ENCODE results near the gene S100A12.
"Not testable (repeated sequence)": the region's sequence is repeated elsewhere in the genome, so short reads cannot be mapped to it uniquely, and the experiment has no call there.

S100A12 gene

DNA sequence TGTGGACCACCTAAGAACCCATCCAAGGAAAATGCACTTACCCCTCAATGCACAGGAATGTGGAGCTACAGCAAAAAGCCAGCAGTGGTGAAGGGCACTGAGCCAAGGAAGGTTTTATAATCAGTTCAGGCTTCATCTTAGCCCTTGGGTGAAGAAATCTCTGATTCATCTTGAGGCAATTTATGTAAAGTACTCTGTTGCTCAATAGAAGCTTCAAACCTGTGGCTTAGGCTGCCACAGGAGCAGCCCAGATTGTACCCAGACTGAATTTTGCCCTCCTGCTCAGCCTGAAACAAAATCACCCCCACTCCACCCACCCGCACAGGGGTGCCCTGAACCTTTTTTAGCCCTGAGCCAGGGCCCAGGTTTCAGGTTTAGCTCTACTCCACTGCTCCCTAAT, at the start of gene S100A12:
TSS of gene S100A12 (minus strand) at position 111 of the 400 bp plus-strand sequence. CDS start 1,029 bp downstream, outside the sequence.
- DNase-seq = no peak

DNA sequence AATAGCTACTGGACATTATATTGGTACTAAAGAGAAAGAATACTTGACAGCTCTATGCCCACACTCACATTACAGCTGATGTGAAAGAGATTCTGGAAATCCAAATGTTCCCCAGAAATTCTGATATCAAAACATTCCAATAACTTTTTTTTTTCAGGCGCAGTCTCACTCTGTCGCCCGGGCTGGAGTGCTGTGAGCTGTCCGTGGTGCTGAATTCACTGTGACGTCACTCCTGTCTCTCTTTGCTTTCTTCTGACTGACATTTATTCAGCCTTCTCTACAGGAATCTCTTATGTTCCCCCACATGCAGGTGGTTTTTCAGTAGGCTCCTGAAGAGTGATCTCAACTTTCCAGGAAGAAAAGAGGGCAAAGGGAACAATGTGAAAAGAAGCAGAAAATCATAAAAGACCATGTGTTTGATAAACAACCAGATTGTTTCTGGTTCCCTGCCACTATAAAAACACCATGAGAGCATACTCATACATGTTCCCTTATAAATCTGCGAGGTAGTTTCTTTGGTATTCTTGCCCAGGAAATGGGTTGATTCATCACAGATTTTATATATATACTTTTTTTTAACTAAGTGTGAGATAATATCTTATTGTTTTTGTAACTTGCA, 47.1 kb upstream of the S100A12 start:
- peak; percentile 69 for DNase-seq

DNA sequence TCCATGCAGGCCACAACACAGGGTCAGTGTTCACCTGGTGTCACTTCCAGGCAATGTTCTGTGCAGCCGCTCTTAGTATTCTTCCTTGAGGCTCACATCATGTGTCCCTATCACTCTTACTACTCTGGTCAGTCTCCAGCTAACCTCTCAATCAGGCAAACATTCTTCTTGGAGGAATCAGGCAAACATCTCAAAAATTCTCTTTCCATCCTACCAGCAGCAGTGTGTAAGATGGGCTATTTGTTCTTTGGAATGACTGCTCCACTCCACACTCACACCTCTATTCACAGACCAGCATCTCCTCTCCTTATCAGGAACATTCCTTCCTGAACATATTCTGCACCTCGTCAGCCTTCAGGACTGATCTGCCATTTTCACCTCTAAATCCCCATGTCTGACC, 44.9 kb upstream of the S100A12 start:
- DNase-seq = no peak

DNA sequence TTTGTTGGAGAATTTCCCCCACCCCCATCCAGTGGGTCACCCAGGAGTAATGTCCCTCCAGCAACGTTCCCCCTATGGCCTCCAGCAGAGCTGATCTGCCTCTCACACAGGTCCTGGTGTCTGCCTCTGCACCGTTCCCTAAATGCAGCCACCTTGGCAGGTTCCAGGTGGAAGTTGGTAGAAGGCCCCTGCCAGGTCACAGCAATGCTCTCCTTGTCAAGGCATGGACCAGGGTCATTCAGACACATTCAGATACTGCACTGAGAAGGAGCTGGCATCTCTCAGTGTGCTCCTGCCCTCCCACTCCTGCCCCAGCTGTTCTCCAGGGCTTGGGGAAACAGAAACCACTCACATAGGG, 44.0 kb upstream of the S100A12 start:
- not testable (repeated sequence) for DNase-seq

DNA sequence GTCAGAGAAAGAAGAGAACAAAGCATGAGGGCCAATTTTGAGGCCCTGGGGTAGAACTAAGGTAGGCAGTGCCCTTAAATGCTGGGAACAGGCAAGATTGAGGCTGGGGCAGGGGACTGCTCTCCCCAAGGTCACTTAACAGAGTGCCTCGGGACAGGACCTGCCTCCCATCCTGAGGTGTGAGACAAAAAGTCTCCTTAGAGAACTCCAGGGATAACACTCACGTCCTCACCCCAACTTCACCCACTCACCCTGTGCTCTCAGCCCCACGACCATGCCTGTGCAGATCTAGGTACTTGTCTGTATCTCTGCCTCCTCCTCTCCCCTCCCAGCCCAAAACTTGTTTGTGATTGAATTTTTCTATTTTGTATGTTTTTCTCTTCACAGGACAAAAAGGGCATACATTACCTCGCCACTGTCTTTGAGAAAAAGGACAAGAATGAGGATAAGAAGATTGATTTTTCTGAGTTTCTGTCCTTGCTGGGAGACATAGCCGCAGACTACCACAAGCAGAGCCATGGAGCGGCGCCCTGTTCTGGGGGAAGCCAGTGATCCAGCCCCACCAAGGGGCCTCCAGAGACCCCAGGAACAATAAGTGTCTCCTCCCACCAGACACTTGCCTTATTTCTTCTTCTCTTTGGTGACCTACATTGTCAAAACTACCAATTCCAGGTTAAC, 43.5 kb upstream of the S100A12 start:
- not testable (repeated sequence) for DNase-seq

DNA sequence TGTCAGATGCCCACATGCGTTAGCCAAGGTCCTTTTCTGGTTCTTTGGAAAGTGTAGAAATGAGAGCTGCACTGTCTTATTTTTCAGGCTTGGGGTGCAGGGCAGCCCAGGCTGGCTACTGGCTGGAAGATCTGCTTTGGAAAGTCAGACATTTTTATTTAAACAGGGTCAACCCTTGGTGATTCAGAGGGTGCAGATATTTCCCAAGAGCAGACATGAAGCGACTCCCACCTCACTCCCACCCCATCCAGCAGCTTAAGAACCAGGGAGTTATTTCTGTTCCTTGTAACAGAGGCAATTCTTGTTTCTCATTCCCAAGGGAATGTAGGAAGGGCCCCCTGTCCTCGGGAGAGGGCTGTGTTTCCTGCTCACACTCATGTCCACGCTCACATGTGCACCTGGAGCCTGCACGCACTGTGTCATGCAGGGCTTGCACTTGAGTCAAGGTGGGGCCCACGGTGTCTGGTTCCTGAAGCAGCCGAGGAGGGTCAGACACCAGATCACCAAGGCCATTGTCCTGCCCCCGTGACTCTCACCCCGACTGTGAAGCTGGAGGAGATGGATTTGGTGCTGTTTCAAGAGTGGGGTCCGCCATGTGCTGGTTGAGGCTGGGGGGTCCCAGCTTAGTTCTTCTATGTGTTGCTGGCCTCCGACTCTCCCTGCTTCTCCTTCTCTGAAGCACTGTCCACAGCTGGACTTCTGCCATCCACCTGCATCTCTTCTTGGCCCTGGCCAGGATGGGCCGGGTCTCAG, 41.9 kb upstream of the S100A12 start:
- DNase-seq = no peak

DNA sequence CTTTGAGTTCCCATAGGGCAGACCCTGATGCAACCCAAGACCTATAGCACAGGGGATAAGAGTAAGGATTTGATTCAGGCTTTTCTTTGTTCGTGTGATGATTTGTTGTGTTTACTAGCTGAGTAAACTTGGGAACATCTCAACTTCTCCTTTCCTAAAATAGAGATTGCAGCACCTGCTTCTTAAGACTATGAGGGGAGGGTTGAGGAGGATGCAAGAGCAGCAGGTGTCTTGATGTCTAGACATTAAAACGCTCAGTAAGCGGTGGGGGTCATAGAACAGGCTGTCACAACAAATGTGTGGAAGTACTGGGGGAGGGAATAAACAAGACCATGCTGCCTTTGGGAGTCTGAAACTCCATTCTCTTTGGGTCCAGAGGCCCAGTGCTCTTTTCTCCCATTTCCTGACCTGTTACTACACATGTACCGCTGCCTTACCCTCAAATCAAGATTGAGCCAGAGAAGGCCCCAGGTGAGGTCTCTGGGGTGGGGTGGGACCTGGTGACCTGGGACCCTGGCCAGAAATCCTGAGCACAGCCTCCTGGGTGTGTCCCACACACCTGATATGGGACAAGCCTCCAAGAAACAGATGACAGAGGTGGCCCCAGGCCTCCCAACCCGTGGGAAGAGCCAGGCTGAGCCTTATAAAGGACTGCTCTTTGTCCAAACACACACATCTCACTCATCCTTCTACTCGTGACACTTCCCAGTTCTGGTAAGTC, 40.6 kb upstream of the S100A12 start, which contains the start of gene S100A7A:
TSS of gene S100A7A (plus strand) at position 671 of the 721 bp plus-strand sequence. CDS start 1,563 bp downstream, outside the sequence.
- no peak for DNase-seq

DNA sequence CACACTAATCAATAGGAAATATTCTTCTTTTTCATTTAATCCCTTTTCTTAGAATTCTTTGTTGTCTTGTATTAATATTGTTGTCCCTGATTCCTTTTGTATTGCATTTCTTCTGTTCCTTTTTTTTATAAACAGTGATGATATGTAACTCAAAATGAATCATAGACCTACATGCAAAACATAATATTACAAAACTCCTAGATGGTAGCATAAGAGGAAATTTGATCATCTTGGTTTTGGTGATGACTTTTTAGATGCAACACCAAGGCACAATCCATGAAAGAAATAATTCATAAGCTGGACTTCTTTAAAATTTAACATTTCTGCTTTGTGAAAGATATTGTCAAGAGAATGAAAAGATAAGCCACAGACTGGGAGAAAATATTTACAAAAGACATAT, 38.5 kb upstream of the S100A12 start:
- not testable (repeated sequence) for DNase-seq

DNA sequence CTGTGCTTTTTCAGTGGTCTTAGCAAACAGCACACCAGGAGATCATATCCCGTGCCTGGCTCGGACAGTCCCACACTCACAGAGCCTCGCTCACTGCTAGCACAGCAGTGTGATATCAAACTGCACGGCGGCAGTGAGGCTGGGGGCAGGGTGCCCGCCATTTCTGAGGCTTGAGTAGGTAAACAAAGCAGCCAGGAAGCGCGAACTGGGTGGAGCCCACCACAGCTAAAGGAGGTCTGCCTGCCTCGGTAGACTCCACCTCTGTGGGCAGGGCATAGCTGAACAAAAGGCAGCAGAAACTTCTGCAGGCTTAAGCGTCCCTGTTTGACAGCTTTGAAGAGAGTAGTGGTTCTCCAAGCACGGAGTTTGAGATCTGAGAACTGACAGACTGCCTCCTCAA, 31.9 kb upstream of the S100A12 start:
- DNase-seq = not testable (repeated sequence)

DNA sequence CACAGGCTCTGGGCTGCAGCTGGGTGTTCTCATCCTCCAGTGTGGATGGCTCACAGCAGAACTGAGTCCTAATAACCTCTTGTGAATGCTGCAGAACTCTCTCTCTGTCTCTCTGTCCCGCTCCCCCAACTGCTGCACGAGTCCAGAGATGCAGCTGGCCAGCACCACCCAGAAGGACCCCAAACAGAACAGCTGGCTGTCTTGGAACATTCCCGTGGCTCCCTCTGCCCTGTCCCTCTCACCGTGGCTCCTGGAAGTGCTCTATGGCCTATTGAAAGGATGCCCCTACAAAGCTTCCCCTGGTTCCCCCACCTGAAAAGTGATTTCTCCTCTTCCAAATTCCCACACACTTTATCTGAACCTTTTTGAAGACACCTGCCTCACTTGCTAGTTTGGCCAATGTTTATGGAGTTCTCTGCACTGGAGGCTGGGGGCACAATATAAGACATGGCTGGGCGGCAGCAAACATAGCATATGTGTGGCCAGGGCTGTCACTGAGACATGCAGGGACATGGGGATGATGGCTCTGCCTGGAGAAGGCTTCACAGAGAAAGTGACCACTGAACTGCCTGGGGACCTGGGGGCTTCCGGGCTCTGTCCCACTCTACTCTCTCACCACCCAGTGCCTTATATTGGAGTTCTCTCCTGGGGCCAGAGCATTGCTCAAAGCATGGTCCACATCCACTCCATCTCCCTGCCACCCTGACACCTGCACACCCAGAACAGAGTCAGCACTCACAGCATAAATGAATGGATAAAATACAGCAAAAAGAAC, 30.6 kb upstream of the S100A12 start:
- DNase-seq = not testable (repeated sequence)

DNA sequence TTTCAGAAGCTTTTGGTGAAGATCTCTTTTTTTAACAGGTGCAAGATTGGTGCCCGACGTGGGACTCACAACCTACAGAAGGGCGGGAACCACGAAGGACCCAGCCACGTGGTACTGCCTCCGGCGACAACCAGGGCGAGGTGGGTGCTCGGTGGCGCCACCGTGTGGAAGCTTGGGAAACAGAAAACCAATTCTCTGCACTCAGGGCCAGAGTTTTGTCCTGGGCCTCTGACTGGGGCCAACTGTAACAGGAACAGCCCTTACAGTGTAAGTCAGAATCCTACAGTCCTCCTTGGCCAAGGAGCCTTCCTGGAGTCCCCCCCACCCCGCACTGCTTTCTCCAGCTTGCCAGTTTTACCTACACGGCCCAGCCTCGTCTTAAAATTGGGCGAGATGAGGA, 29.3 kb upstream of the S100A12 start:
- peak; percentile 56 for DNase-seq

DNA sequence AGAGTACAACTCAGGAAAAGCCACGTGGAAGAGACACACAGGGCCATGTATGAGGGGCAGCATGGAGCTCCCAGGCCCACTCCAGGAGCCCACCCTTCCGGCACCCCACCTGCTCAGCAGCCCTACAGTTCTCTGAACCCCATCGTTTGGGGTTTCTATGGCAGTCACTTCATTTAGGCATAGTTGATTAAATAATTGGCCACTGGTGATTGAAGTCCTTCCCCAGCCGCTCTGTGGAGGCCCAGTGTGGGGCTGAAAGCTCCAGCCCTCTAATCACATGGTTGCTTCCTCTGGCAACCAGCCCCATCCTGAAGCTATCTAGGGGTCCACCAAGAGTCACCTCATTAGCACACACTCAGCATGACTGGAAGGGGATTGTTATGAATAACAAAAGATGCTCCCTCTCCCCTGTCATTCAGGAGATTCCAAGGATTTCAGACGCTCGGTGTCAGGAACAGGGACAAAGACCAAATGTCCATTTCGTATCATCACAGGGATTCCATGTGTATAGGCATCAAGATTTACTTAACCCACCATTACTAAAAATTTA, 28.7 kb upstream of the S100A12 start:
- DNase-seq = no peak

DNA sequence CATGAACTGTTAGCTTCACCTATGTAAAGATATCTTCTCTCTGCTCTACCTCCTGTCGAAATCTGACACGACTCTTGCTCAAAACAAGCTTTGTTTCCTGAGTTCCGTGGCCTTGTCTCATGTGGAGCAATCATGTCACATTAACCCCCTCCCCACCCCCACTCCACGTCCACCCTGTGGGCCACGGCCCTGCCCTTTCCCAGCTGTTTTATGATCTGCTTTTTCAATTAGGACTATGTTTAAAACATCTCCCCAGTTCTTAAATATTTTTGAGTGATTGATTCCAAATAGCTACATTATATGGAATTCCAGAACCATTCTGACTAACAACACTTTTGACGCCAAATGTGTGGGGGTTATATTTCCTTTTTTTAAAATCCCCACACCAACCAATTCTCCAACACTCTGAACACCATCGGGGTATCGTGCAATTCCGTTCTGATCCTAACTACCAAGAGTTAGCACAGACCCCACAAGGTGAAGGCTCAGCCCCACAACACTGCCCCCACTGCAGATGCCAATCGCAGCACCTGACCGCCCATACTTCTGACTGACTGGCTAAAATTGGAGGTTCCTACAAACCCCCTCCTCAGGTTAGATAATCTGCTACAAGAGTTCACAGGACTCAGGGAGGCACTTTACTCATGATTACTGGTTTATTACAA, 28.1 kb upstream of the S100A12 start:
- no peak for DNase-seq

DNA sequence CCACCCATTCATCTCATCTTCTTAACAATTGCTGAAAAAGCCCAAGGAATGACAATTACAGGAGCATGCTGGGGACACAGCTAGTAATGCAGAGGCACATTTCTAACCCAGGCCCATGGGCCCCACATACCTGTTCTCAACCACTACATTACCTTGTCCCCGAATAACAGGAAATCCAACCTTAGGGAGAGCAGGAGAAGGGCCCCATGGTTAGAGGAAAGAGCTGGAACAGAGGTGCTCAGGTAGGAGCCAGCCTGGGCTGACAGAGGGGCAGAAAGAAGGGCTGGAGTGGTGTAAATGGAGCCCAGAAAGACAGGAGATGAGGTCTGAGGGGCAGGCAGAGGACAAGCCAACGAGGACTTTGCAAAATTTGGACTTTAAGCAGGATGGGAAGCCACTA, 26.8 kb upstream of the S100A12 start:
- no peak for DNase-seq

DNA sequence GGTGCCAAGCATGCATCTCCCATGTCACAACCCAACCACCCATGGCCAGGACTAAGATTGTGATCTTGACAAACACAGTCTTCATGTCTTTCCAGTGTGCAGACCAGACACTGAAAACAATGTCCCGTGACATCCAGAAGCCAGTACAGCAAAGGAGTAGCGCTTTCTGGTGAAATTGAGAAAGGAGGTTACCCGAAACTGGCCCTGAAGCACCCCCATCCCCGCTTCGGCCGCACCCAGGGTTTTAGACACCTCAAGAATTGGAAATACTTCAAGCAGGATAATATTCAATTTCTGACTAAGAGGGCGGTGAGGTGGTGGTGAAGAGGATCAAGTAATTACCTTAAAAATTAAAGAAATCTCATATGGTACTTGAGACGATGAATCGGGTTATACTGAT, 26.0 kb upstream of the S100A12 start:
- DNase-seq = no peak

DNA sequence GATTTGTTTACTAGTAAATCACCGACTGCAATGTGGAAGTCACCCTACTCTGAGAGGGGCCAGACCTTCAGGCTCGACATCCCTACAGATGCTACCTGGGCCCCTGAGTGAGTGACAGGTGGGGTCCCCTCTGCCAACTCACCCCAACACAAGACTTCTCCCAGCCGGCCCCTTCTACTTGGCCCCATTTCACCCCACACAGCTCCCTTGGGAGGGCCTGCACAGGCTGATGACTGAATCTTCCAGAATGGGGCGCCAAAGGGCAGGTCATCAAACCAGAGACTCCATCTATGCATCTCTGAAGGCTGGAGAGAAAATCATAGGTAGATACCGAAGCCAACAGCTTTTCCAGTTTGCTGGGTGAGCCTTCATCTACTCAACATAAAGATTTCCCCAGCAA, 24.8 kb upstream of the S100A12 start:
- no peak for DNase-seq

DNA sequence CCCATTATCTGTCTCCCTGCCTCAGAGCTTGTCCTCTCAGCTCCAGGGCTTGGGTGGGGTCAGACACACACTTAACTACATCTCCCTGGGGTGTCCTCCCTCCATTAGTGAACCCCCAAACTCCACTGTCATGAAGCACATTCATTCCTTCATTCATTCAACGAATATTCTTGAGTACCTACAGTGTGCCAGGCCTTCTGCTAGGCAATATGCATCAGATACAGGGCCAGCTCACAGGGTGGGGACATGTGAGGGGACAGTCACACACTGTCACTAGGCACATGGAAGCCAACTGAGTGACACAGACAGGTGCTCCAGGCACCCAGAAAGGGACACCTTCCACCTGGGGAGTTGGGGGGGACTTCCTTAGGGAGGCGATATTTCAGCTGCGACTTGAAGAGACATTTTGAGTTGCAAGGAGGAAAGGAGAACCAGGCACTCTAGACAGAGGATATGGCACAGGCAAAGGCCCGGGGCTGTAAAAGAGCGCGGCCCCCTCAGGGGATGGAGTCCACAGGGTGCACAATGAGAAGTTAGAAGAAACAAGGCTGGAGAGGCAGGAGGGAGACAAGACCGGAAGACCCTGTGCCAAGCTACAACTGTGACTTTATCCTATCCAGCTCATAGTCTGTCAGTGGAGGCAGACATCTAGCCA, 24.1 kb upstream of the S100A12 start:
- no peak for DNase-seq

DNA sequence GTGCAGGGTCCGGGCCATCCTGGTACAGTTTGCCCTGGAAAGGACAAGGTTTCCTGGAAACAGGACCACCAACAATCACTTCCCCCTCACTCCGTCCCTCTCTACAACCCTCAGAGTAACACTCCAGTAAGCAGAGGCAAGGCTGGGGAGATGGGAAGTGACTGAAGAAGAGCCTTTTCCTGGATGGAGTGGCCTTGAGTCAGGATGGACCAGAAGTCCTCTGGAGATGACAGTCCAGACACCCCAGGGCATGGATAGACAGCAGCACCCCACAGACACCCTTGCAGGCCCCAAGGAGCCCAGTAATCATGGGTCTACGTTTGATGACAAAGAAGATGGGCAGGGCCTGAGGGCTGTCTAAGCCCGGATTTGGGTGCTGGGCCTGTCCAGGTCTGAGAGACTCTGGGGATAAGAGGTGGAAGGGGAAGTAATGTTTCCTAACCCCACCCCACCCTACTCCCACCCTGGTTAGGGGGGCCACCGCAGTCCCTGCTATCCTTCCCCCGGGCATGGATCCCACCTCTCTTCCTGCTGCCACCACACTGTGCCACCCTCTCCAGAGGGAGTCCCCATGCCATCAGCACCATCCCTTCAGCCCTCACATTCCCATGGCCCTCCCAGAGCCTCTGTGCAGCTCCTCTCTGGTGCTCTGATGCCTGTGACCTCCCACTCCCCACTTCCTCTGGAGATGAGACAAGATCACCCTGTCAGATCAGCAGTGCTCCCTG, 22.7 kb upstream of the S100A12 start:
- DNase-seq = no peak

DNA sequence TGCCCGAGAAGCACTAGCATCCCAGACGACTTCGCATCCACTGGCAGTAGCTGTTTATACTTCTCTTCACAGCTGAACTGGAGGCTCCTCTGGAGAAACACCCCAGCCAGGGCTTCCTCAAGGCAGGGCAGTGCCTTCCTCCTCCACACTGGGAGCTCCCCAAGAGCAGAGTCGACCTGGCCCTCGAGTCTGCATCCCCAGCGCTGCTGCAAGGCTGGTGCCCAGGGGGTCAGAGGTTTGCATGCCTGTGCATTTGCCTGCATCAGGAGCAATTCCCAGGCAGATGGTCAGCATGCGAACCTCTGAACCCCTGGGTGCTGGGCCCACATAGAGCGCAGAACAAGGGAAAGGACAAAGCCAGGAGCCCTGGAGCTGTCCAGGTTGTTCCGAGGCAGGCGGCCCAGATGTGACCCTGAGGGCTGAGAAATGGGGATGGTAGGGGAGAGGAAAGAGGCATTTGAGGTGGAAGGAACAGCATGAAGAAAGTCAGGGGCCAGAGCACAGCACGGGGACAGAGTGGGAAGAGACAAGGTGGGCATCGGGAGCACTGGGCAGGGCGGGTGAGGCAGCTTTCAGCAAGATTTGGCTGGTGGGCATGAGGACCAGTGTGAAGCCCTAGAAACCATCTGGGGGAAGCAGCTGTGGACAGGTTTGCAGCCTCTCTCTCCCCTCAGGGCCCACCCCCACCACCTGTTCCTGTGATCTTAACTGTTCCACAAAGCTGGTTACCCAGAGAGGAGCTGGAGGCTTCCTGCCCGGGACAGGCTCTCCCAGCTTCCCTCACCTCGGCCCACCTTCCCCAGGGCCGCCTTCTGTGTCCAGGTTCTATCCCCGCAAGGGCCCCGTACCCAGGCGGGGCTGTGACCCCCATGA, 21.9 kb upstream of the S100A12 start:
- no peak for DNase-seq

Measured in CD4-positive, alpha-beta T cell treated with Interleukin-6 for 4 hours (primary cell).